Activated naive CD4-positive, alpha-beta T cell treated with anti-CD3 and anti-CD28 coated beads, Interleukin-2, amount 10 ng/mL, durations not matched to agents 7 days and 5 days (primary cell): ENCODE measurements around the gene HGD.
"Not testable (repeated sequence)": the region's sequence is repeated elsewhere in the genome, so short reads cannot be mapped to it uniquely, and the experiment has no call there.

Experiments
- CTCF ChIA-PET: fragments of 350-600 bp; sonication (Branson Sonifier 250); formaldehyde crosslinking; loops from one replicate; lab custom pipeline; 2021; ENCODE audit warnings: antibody characterized with exemption; lab: Charles Lee
- DNase-seq: peaks from one replicate; pipeline ENCODE4 v3.0.0-alpha.2; 2020
- H3K27ac Mint-ChIP-seq: one replicate; pipeline ENCODE4 v1.8.0; 2021; ENCODE audit warnings: mild to moderate bottlenecking, moderate library complexity, mixed read lengths
- H3K27me3 Mint-ChIP-seq: one replicate; pipeline ENCODE4 v1.8.0; 2021; ENCODE audit warnings: mild to moderate bottlenecking, mixed read lengths
- H3K36me3 Mint-ChIP-seq: one replicate; pipeline ENCODE4 v1.8.0; 2021; ENCODE audit warnings: mixed read lengths
- H3K4me1 Mint-ChIP-seq: one replicate; pipeline ENCODE4 v1.8.0; 2021; ENCODE audit warnings: mixed read lengths
- H3K4me3 Mint-ChIP-seq: one replicate; pipeline ENCODE4 v1.8.0; 2021; ENCODE audit warnings: mild to moderate bottlenecking, moderate library complexity, mixed read lengths
- H3K9me3 Mint-ChIP-seq: one replicate; pipeline ENCODE4 v1.8.0; 2021; ENCODE audit warnings: mixed read lengths

The HGD gene

DNA sequence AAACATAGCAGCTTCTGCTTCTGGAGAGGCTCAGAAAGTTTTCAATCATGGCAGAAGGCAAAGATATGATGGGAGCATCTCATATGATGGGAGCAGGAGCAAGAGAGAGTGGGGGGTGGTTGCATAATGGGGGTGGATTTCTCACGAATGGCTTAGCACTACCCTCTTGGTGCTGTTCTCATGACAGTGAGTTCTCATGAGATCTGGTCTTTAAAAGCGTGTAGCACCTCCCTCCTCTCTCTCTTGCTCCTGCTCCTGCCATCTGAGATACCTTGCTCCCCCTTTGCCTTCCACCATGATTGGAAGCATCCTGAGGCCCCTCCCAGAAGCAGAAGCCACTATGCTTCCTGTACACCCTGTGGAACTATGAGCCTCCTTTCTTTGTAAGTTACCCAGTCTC, 22.2 kb downstream of the HGD start:
- no peaks in the 10 kb centered on the region for H3K36me3 Mint-ChIP-seq
- no peaks in the 10 kb centered on the region for H3K4me1 Mint-ChIP-seq
- H3K27ac Mint-ChIP-seq, result no peak overlapping the region
- peaks cover 15% of the 10 kb centered on the region for H3K27me3 Mint-ChIP-seq
- CTCF ChIA-PET, result no interaction called here
- H3K4me3 Mint-ChIP-seq, result no peak overlapping the region
- H3K9me3 Mint-ChIP-seq, result no peaks in the 10 kb centered on the region
- no peak for DNase-seq

DNA sequence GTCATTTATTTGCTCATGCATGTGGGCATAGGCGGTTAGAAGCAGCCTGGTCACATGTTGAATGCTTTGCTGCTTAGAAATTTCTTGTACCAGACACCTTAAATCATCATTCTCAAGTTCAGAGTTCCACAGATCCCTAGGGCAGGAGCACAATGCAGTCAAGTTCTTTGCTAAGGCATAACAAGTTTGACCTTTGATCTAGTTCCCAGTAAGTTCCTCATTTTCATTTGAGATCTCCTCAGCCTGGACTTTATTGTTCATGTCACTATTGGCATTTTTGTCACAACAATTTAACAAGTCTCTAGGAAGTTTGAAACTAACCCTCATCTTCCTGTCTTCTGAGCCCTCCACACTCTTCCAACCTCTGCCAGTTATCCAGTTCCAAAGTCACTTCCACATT, 22.8 kb downstream of the HGD start:
- no peaks in the 10 kb centered on the region for H3K4me1 Mint-ChIP-seq
- H3K4me3 Mint-ChIP-seq, result no peak overlapping the region
- H3K36me3 Mint-ChIP-seq, result no peaks in the 10 kb centered on the region
- DNase-seq, result no peak
- peaks cover 15% of the 10 kb centered on the region for H3K27me3 Mint-ChIP-seq
- CTCF ChIA-PET, result no interaction called here
- no peaks in the 10 kb centered on the region for H3K9me3 Mint-ChIP-seq
- no peak overlapping the region for H3K27ac Mint-ChIP-seq

GRCh38 chr3:120652896-120653545, 29.0 kb downstream of the HGD start:
- CTCF ChIA-PET, result interaction anchor here (1.3 kb wide), 1 partner anchor 92 kb away, joined by 3 read pairs; no protein-coding TSS in a partner anchor
- H3K9me3 Mint-ChIP-seq, result no peaks in the 10 kb centered on the region
- no peaks in the 10 kb centered on the region for H3K4me1 Mint-ChIP-seq
- DNase-seq, result no peak
- no peak overlapping the region for H3K27ac Mint-ChIP-seq
- no peaks in the 10 kb centered on the region for H3K36me3 Mint-ChIP-seq
- no peaks in the 10 kb centered on the region for H3K27me3 Mint-ChIP-seq
- H3K4me3 Mint-ChIP-seq, result no peak overlapping the region

DNA sequence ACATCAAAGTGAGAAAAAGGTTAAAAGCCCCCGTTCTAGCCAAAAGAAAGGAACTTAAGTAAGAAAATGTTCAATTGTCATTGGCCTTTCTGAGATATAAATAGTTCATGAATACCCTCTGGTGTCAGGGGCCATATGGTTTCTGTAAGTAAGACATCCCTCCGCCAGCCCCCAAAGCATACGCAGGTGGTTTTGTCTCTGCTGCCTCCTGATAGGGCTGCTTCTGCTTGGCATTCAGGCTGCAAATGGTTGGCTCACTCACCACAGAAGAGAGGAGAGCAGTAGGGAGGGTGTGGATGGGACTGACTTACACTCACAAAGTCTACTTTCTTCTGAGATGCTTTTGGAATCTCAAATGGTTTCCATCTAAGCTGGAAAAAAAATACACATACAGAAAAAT, 29.8 kb downstream of the HGD start:
- H3K9me3 Mint-ChIP-seq, result no peaks in the 10 kb centered on the region
- no peaks in the 10 kb centered on the region for H3K27me3 Mint-ChIP-seq
- H3K4me1 Mint-ChIP-seq, result no peaks in the 10 kb centered on the region
- no peak for DNase-seq
- no peak overlapping the region for H3K27ac Mint-ChIP-seq
- CTCF ChIA-PET, result interaction anchor here (1.3 kb wide), 1 partner anchor 91 kb away, joined by 3 read pairs; no protein-coding TSS in a partner anchor
- H3K36me3 Mint-ChIP-seq, result no peaks in the 10 kb centered on the region
- H3K4me3 Mint-ChIP-seq, result no peak overlapping the region

- CTCF ChIA-PET, result no interaction called here
Measured at GRCh38 chr3:120650311-120650710, 31.7 kb downstream of the HGD start.

DNA sequence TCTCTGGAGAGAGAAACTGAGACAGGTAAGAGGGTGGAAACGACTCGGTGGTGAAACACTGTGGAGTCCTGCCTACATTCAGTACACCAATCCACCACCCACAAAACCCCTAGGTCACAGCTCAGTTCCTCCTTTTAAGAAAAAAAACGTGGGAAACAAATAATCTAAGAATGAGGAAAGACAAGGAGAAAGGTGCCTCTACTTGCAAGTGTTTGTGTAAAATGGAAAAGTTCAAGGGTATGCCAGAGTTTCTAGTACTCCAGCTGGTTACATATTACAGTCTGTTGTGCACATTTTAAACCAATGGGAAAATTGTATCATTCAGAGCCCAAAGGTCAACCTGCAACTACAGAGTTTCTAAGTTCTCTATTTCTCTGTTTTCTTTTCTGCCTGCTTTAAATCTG, 32.2 kb downstream of the HGD start:
- Mint-ChIP-seq H3K9me3 (no peaks in the 10 kb centered on the region), H3K27ac (no peak overlapping the region)
- CTCF ChIA-PET, result no interaction called here

More at GRCh38 chr3:120650311-120650710, 31.7 kb downstream of the HGD start:
- Mint-ChIP-seq H3K27me3 (no peaks in the 10 kb centered on the region), H3K9me3 (no peaks in the 10 kb centered on the region), H3K4me3 (no peak overlapping the region), H3K36me3 (no peaks in the 10 kb centered on the region), H3K27ac (no peak overlapping the region), H3K4me1 (no peaks in the 10 kb centered on the region)
- no peak for DNase-seq

DNA sequence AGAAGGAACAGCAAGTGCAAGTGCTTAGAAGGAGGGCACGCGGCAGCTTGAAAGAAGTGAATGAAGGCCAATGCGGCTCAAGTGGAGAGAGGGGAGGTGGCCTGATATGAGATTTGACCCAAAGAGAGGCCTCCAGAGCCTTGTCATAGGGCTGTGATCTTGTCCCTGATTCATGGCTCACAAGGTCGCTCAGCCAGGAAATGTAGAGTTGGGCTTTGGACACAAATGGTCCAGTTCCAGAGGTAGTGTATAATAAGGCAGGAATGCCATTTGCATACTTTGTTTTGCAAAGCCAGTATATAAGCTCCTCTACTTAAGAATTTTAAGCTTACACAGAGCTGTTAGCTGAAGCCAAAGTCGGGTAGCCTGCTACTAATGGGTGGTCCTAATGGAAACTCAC, 33.7 kb downstream of the HGD start:
- no peak overlapping the region for H3K27ac Mint-ChIP-seq
- H3K4me1 Mint-ChIP-seq, result no peaks in the 10 kb centered on the region
- DNase-seq, result no peak
- H3K9me3 Mint-ChIP-seq, result no peaks in the 10 kb centered on the region
- CTCF ChIA-PET, result no interaction called here
- H3K36me3 Mint-ChIP-seq, result no peaks in the 10 kb centered on the region
- no peak overlapping the region for H3K4me3 Mint-ChIP-seq
- H3K27me3 Mint-ChIP-seq, result no peaks in the 10 kb centered on the region

More for the DNA sequence above, 32.2 kb downstream of the HGD start:
- Mint-ChIP-seq H3K27me3 (no peaks in the 10 kb centered on the region), H3K36me3 (no peaks in the 10 kb centered on the region), H3K4me1 (no peaks in the 10 kb centered on the region), H3K4me3 (no peak overlapping the region)
- DNase-seq, result no peak

GRCh38 chr3:120646771-120647432, 35.1 kb downstream of the HGD start:
- no peak overlapping the region for H3K4me3 Mint-ChIP-seq
- no peak for DNase-seq
- no peaks in the 10 kb centered on the region for H3K27me3 Mint-ChIP-seq
- H3K36me3 Mint-ChIP-seq, result no peaks in the 10 kb centered on the region
- CTCF ChIA-PET, result no interaction called here
- H3K4me1 Mint-ChIP-seq, result no peaks in the 10 kb centered on the region
- H3K9me3 Mint-ChIP-seq, result no peaks in the 10 kb centered on the region
- H3K27ac Mint-ChIP-seq, result no peak overlapping the region

GRCh38 chr3:120645083-120645845, 36.8 kb downstream of the HGD start:
- H3K27me3 Mint-ChIP-seq, result no peaks in the 10 kb centered on the region
- no peaks in the 10 kb centered on the region for H3K9me3 Mint-ChIP-seq
- CTCF ChIA-PET, result no interaction called here

DNA sequence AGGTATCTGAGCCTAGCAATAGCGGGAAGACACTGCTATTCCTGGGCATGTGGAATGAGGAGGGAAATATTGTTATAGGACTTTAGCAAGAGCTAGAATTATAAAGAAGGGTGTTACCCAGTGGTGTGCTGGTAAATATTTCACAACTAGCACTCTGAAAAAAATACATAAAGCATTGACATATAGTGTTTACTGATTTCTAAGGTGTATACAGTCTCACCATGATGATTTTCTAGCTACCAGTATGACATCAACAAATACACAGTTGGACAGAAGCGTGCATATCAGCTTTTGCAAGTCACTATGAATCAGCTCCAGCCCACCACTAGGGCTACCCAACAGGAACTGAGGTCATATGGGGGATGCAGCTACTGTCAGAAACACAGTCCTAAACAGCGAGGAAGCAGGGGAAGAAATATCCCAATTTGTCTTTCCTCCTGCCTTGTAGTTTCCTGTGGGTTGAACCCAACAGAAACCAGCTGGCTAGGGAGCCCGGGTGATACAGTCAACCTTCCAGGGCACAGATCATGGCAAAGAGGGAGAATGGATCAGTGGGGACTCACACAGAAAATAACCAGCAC, 39.6 kb downstream of the HGD start:
- DNase-seq, result no peak
- Mint-ChIP-seq H3K9me3 (peaks cover 7% of the 10 kb centered on the region), H3K4me3 (no peak overlapping the region), H3K4me1 (peaks cover 10% of the 10 kb centered on the region), H3K27me3 (no peaks in the 10 kb centered on the region), H3K36me3 (no peaks in the 10 kb centered on the region), H3K27ac (no peak overlapping the region)
- CTCF ChIA-PET, result interaction anchor here (1.2 kb wide), 1 partner anchor 153 kb away, joined by 3 read pairs; no protein-coding TSS in a partner anchor

More at GRCh38 chr3:120645083-120645845, 36.8 kb downstream of the HGD start:
- peaks cover 2% of the 10 kb centered on the region for H3K4me1 Mint-ChIP-seq
- DNase-seq, result no peak
- H3K4me3 Mint-ChIP-seq, result no peak overlapping the region
- no peak overlapping the region for H3K27ac Mint-ChIP-seq
- no peaks in the 10 kb centered on the region for H3K36me3 Mint-ChIP-seq

GRCh38 chr3:120641696-120642246, 40.3 kb downstream of the HGD start:
- Mint-ChIP-seq H3K27me3 (no peaks in the 10 kb centered on the region), H3K4me3 (no peak overlapping the region), H3K27ac (no peak overlapping the region), H3K4me1 (peaks cover 10% of the 10 kb centered on the region), H3K9me3 (peaks cover 7% of the 10 kb centered on the region), H3K36me3 (no peaks in the 10 kb centered on the region)
- CTCF ChIA-PET, result no interaction called here
- no peak for DNase-seq

- H3K4me1 Mint-ChIP-seq, result peaks cover 10% of the 10 kb centered on the region
- no peaks in the 10 kb centered on the region for H3K27me3 Mint-ChIP-seq
- peaks cover 7% of the 10 kb centered on the region for H3K9me3 Mint-ChIP-seq
- H3K27ac Mint-ChIP-seq, result no peak overlapping the region
- CTCF ChIA-PET, result no interaction called here
- no peak for DNase-seq
- no peaks in the 10 kb centered on the region for H3K36me3 Mint-ChIP-seq
- H3K4me3 Mint-ChIP-seq, result no peak overlapping the region
Measured at GRCh38 chr3:120640231-120640630, 41.8 kb downstream of the HGD start.

DNA sequence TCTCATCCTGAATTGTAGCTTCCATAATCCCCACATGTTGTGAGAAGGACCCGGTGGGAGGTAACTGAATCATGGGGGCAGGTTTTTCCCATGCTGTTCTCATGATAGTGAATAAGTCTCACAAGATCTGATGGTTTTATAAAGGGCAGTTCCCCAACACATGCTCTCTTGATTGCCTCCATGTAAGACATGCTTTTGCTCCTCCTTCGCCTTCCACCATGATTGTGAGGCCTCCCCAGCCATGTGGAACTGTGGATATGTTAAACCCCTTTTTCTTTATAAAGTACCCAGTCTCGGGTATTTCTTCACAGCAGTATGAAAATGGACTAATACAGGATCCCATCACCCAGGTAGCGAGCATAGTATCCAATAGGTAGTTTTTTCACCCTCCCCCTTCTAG, 43.2 kb downstream of the HGD start:
- H3K4me3 Mint-ChIP-seq, H3K9me3 Mint-ChIP-seq, DNase-seq, H3K27ac Mint-ChIP-seq, H3K36me3 Mint-ChIP-seq, H3K27me3 Mint-ChIP-seq, CTCF ChIA-PET: not testable (repeated sequence)
- peaks cover 10% of the 10 kb centered on the region for H3K4me1 Mint-ChIP-seq
